Body of pancreas (tissue), 4 donors: ENCODE measurements around the gene H19.

ENCODE experiments used
- POLR2A ChIP-seq, 3 donors: fragments of 450-650 bp; IDR thresholded peaks; one replicate each; pipeline ENCODE4 v1.6.1; 2016; ENCODE audit warnings: antibody characterized with exemption in 3 of 3, mild to moderate bottlenecking in 2 of 3
- TF ChIP-seq, protein P1 (sequence below), 7 experiments: fragments of 450-650 bp in 4 of 7; fragments of 200-600 bp in 3 of 7; sonication (generic) in 3 of 7; IDR thresholded peaks; one replicate each; pipeline ENCODE4 v1.5.1; 2016 to 2019; ENCODE audit warnings: antibody characterized with exemption in 7 of 7

DNA sequence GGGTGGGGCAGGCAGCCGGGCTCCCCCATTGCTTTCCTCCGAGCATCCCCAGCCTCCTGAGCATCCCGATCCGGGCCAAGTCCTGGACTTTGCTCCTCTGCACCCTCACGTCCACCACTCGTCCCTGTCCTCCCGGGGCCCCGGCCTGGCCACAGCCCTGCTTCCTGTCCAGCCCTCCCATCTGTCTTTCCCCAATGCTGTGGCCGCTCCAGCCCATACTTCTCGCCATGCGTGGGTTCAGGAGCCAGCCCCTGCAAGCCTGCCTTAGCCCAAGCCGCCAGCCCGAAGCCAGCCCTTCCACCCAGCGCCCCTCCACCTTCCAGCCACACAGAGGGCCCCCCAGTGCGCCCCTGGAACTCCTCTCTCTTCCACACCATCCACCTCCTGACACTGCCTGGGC, 26.7 kb downstream of the H19 start:
- TF ChIP-seq, protein P1, sequence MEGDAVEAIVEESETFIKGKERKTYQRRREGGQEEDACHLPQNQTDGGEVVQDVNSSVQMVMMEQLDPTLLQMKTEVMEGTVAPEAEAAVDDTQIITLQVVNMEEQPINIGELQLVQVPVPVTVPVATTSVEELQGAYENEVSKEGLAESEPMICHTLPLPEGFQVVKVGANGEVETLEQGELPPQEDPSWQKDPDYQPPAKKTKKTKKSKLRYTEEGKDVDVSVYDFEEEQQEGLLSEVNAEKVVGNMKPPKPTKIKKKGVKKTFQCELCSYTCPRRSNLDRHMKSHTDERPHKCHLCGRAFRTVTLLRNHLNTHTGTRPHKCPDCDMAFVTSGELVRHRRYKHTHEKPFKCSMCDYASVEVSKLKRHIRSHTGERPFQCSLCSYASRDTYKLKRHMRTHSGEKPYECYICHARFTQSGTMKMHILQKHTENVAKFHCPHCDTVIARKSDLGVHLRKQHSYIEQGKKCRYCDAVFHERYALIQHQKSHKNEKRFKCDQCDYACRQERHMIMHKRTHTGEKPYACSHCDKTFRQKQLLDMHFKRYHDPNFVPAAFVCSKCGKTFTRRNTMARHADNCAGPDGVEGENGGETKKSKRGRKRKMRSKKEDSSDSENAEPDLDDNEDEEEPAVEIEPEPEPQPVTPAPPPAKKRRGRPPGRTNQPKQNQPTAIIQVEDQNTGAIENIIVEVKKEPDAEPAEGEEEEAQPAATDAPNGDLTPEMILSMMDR (IDR thresholded peaks at IDR 0.05) = no peak
- TF ChIP-seq POLR2A (IDR thresholded peaks at IDR 0.05) = no peak
